ENCODE data around the gene MPC2. TPM values are rescaled to one million over a fixed set of nuclear protein-coding genes. Genes with fewer than 3 reads are reported as not detected.
"Not testable (repeated sequence)": the region's sequence is repeated elsewhere in the genome, so short reads cannot be mapped to it uniquely, and the experiment has no call there.

MPC2 gene
- total RNA-seq, 1 donor from 2014 or later: 38.1 TPM

- not testable (repeated sequence) for H3K4me3 ChIP-seq (ENCODE audit: low read length in 3 of 3); H3K36me3 ChIP-seq (ENCODE audit: control insufficient read depth in 3 of 3, insufficient read depth in 3 of 3, low read length in 3 of 3); H3K9me3 ChIP-seq (ENCODE audit: control insufficient read depth in 3 of 3, low read length in 3 of 3); H3K4me1 ChIP-seq (ENCODE audit: control insufficient read depth in 3 of 3, insufficient read depth in 3 of 3, low read length in 3 of 3); H3K27ac ChIP-seq (ENCODE audit: low read depth, low read length); H3K9ac ChIP-seq (ENCODE audit: low read depth in 1 of 3, low read length in 3 of 3); H3K27me3 ChIP-seq (ENCODE audit: control insufficient read depth in 3 of 3, insufficient read depth in 3 of 3, low read length in 3 of 3)
Measured at GRCh38 chr1:167887187-167887586, 49.7 kb downstream of the MPC2 start.

- no peaks in the 10 kb centered on the region for H3K9me3 ChIP-seq (ENCODE audit: control insufficient read depth in 3 of 3, low read length in 3 of 3)
- H3K36me3 ChIP-seq (ENCODE audit: control insufficient read depth in 3 of 3, insufficient read depth in 3 of 3, low read length in 3 of 3): no peaks in the 10 kb centered on the region
- no peak overlapping the region for H3K4me3 ChIP-seq (ENCODE audit: low read length in 3 of 3)
- no peaks in the 10 kb centered on the region for H3K4me1 ChIP-seq (ENCODE audit: control insufficient read depth in 3 of 3, insufficient read depth in 3 of 3, low read length in 3 of 3)
- no peaks in the 10 kb centered on the region for H3K27me3 ChIP-seq (ENCODE audit: control insufficient read depth in 3 of 3, insufficient read depth in 3 of 3, low read length in 3 of 3)
- no peak overlapping the region for H3K9ac ChIP-seq (ENCODE audit: low read depth in 1 of 3, low read length in 3 of 3)
- no peak overlapping the region for H3K27ac ChIP-seq (ENCODE audit: low read depth, low read length)
Measured at GRCh38 chr1:167882376-167882775, 54.5 kb downstream of the MPC2 start.

- Histone ChIP-seq H3K9me3 (ENCODE audit: control insufficient read depth in 3 of 3, low read length in 3 of 3) (no peaks in the 10 kb centered on the region), H3K27me3 (ENCODE audit: control insufficient read depth in 3 of 3, insufficient read depth in 3 of 3, low read length in 3 of 3) (no peaks in the 10 kb centered on the region), H3K4me3 (ENCODE audit: low read length in 3 of 3) (no peak overlapping the region), H3K9ac (ENCODE audit: low read depth in 1 of 3, low read length in 3 of 3) (no peak overlapping the region), H3K36me3 (ENCODE audit: control insufficient read depth in 3 of 3, insufficient read depth in 3 of 3, low read length in 3 of 3) (no peaks in the 10 kb centered on the region), H3K27ac (ENCODE audit: low read depth, low read length) (no peak overlapping the region), H3K4me1 (ENCODE audit: control insufficient read depth in 3 of 3, insufficient read depth in 3 of 3, low read length in 3 of 3) (no peaks in the 10 kb centered on the region)
Measured at GRCh38 chr1:167881786-167882185, 55.1 kb downstream of the MPC2 start.

GRCh38 chr1:167881069-167881468 is 55.8 kb downstream of the MPC2 start:
- no peaks in the 10 kb centered on the region for H3K4me1 ChIP-seq (ENCODE audit: control insufficient read depth in 3 of 3, insufficient read depth in 3 of 3, low read length in 3 of 3)
- H3K4me3 ChIP-seq (ENCODE audit: low read length in 3 of 3): no peak overlapping the region
- no peak overlapping the region for H3K9ac ChIP-seq (ENCODE audit: low read depth in 1 of 3, low read length in 3 of 3)
- H3K9me3 ChIP-seq (ENCODE audit: control insufficient read depth in 3 of 3, low read length in 3 of 3): no peaks in the 10 kb centered on the region
- no peaks in the 10 kb centered on the region for H3K27me3 ChIP-seq (ENCODE audit: control insufficient read depth in 3 of 3, insufficient read depth in 3 of 3, low read length in 3 of 3)
- H3K27ac ChIP-seq (ENCODE audit: low read depth, low read length): no peak overlapping the region
- no peaks in the 10 kb centered on the region for H3K36me3 ChIP-seq (ENCODE audit: control insufficient read depth in 3 of 3, insufficient read depth in 3 of 3, low read length in 3 of 3)

- Histone ChIP-seq H3K9ac (ENCODE audit: low read depth in 1 of 3, low read length in 3 of 3) (no peak overlapping the region), H3K4me1 (ENCODE audit: control insufficient read depth in 3 of 3, insufficient read depth in 3 of 3, low read length in 3 of 3) (no peaks in the 10 kb centered on the region), H3K4me3 (ENCODE audit: low read length in 3 of 3) (no peak overlapping the region), H3K27me3 (ENCODE audit: control insufficient read depth in 3 of 3, insufficient read depth in 3 of 3, low read length in 3 of 3) (no peaks in the 10 kb centered on the region), H3K27ac (ENCODE audit: low read depth, low read length) (no peak overlapping the region), H3K36me3 (ENCODE audit: control insufficient read depth in 3 of 3, insufficient read depth in 3 of 3, low read length in 3 of 3) (no peaks in the 10 kb centered on the region), H3K9me3 (ENCODE audit: control insufficient read depth in 3 of 3, low read length in 3 of 3) (no peaks in the 10 kb centered on the region)
Measured at GRCh38 chr1:167880580-167881021, 56.3 kb downstream of the MPC2 start.

GRCh38 chr1:167879508-167879907 is 57.4 kb downstream of the MPC2 start:
- Histone ChIP-seq H3K9ac (ENCODE audit: low read depth in 1 of 3, low read length in 3 of 3) (no peak overlapping the region), H3K27me3 (ENCODE audit: control insufficient read depth in 3 of 3, insufficient read depth in 3 of 3, low read length in 3 of 3) (no peaks in the 10 kb centered on the region), H3K27ac (ENCODE audit: low read depth, low read length) (no peak overlapping the region), H3K9me3 (ENCODE audit: control insufficient read depth in 3 of 3, low read length in 3 of 3) (no peaks in the 10 kb centered on the region), H3K4me3 (ENCODE audit: low read length in 3 of 3) (no peak overlapping the region), H3K4me1 (ENCODE audit: control insufficient read depth in 3 of 3, insufficient read depth in 3 of 3, low read length in 3 of 3) (no peaks in the 10 kb centered on the region), H3K36me3 (ENCODE audit: control insufficient read depth in 3 of 3, insufficient read depth in 3 of 3, low read length in 3 of 3) (no peaks in the 10 kb centered on the region)

DNA sequence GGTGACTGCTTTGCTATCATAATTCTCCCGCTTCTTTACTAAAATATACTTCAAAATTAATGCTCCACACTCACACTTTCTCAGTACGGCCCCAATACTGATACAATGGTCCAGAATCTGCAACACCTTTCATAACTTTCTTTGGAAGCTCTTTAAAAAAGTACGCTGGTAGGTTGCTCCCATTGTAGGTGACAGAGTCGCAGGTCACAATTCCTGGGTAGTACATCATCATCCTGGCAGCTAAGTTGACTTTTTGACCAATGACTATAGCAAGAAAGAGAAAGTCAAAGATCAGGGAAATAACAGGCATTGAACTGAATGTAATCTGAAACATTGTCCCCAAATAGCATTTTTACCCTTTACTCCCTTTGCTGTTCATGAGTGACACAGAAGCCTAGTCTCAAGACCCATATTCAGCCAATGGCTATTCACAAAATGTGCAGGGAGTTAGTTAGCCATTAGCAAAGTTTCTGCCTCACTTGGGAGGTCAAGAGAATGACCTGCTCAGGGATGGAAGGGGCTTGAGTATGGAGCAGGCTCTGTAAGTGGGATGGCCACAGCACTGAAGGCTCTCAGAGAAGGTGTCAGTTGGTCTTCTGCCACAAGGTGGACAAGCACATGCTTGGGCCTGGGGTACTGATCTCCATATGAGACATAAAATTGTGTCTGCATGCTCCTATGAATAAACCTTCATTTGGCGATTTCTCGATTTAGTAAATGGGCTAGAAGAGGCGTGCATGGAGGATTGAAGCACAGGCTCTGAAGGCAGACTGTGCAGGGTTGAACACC is 58.3 kb downstream of the MPC2 start:
- Histone ChIP-seq H3K27me3 (ENCODE audit: control insufficient read depth in 3 of 3, insufficient read depth in 3 of 3, low read length in 3 of 3) (no peaks in the 10 kb centered on the region), H3K4me3 (ENCODE audit: low read length in 3 of 3) (no peak overlapping the region), H3K9ac (ENCODE audit: low read depth in 1 of 3, low read length in 3 of 3) (no peak overlapping the region), H3K27ac (ENCODE audit: low read depth, low read length) (no peak overlapping the region), H3K9me3 (ENCODE audit: control insufficient read depth in 3 of 3, low read length in 3 of 3) (no peaks in the 10 kb centered on the region), H3K36me3 (ENCODE audit: control insufficient read depth in 3 of 3, insufficient read depth in 3 of 3, low read length in 3 of 3) (no peaks in the 10 kb centered on the region), H3K4me1 (ENCODE audit: control insufficient read depth in 3 of 3, insufficient read depth in 3 of 3, low read length in 3 of 3) (no peaks in the 10 kb centered on the region)

DNA sequence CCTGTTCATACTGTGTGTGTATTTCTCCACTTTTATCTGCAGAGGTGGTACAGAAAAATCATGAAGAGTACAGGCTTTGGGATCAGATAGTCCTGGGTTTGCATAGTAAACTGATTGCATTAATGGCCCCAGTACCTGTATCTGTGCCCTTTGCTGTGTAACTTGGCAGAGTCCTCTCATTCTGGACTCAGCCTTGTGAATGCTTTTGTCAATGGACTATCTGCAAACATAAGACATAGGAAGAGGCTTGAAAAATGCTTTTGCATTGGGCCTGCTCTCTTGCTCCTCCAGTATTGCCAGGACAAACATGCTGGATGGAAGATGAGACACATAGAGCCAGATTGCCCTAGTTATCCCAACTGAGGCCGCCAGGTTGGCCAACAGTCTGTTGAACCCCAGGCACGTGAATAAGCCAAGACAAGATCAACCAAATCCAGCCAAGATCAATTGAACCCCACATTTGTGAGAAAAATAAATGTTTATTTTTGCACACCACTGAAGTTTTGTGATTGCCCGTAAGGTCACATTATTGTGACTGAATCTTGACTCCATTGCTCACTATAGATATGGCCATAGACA is 60.2 kb downstream of the MPC2 start:
- no peaks in the 10 kb centered on the region for H3K27me3 ChIP-seq (ENCODE audit: control insufficient read depth in 3 of 3, insufficient read depth in 3 of 3, low read length in 3 of 3)
- H3K4me3 ChIP-seq (ENCODE audit: low read length in 3 of 3): no peak overlapping the region
- no peak overlapping the region for H3K27ac ChIP-seq (ENCODE audit: low read depth, low read length)
- no peaks in the 10 kb centered on the region for H3K4me1 ChIP-seq (ENCODE audit: control insufficient read depth in 3 of 3, insufficient read depth in 3 of 3, low read length in 3 of 3)
- no peaks in the 10 kb centered on the region for H3K9me3 ChIP-seq (ENCODE audit: control insufficient read depth in 3 of 3, low read length in 3 of 3)
- H3K36me3 ChIP-seq (ENCODE audit: control insufficient read depth in 3 of 3, insufficient read depth in 3 of 3, low read length in 3 of 3): no peaks in the 10 kb centered on the region
- H3K9ac ChIP-seq (ENCODE audit: low read depth in 1 of 3, low read length in 3 of 3): no peak overlapping the region

GRCh38 chr1:167871331-167871730 is 65.5 kb downstream of the MPC2 start:
- H3K36me3 ChIP-seq (ENCODE audit: control insufficient read depth in 3 of 3, insufficient read depth in 3 of 3, low read length in 3 of 3): no peaks in the 10 kb centered on the region
- no peaks in the 10 kb centered on the region for H3K4me1 ChIP-seq (ENCODE audit: control insufficient read depth in 3 of 3, insufficient read depth in 3 of 3, low read length in 3 of 3)
- H3K9me3 ChIP-seq (ENCODE audit: control insufficient read depth in 3 of 3, low read length in 3 of 3): no peaks in the 10 kb centered on the region
- no peak overlapping the region for H3K27ac ChIP-seq (ENCODE audit: low read depth, low read length)
- no peak overlapping the region for H3K9ac ChIP-seq (ENCODE audit: low read depth in 1 of 3, low read length in 3 of 3)
- H3K27me3 ChIP-seq (ENCODE audit: control insufficient read depth in 3 of 3, insufficient read depth in 3 of 3, low read length in 3 of 3): no peaks in the 10 kb centered on the region
- no peak overlapping the region for H3K4me3 ChIP-seq (ENCODE audit: low read length in 3 of 3)

GRCh38 chr1:167869157-167870001 is 67.5 kb downstream of the MPC2 start:
- not testable (repeated sequence) for H3K9me3 ChIP-seq (ENCODE audit: control insufficient read depth in 3 of 3, low read length in 3 of 3); H3K9ac ChIP-seq (ENCODE audit: low read depth in 1 of 3, low read length in 3 of 3); H3K27ac ChIP-seq (ENCODE audit: low read depth, low read length); H3K27me3 ChIP-seq (ENCODE audit: control insufficient read depth in 3 of 3, insufficient read depth in 3 of 3, low read length in 3 of 3); H3K36me3 ChIP-seq (ENCODE audit: control insufficient read depth in 3 of 3, insufficient read depth in 3 of 3, low read length in 3 of 3); H3K4me3 ChIP-seq (ENCODE audit: low read length in 3 of 3); H3K4me1 ChIP-seq (ENCODE audit: control insufficient read depth in 3 of 3, insufficient read depth in 3 of 3, low read length in 3 of 3)

Data from skeletal muscle tissue (tissue), 4 donors.